K562 (cell line): ENCODE results near the gene ANKMY1. TPM values are rescaled to one million over a fixed set of nuclear protein-coding genes. Genes with fewer than 3 reads are reported as not detected.
A peak's percentile ranks its signal among the peaks of the same experiment; 100 is the strongest.

Experiments
- CC2D1A ChIP-seq: fragments of 450-650 bp; IDR thresholded peaks from 2 replicates; pipeline ENCODE4 v1.6.1; 2017; ENCODE audit warnings: mild to moderate bottlenecking
- CXXC5 ChIP-seq: fragments of 250-450 bp; sonication (Bioruptor Pico); IDR thresholded peaks from 2 replicates; pipeline ENCODE4 v1.8.0; 2022; ENCODE audit warnings: inconsistent platforms, mild to moderate bottlenecking, moderate library complexity
- ELF4 ChIP-seq: fragments of 450-650 bp; formaldehyde crosslinking; IDR thresholded peaks from 2 replicates; pipeline ENCODE4 v1.4.0; 2022; ENCODE audit warnings: missing genetic modification characterization
- HDAC1 ChIP-seq, 2 experiments: fragments of 450-650 bp; IDR thresholded peaks; 2 replicates each; pipeline ENCODE4 v1.6.1; 2016 to 2017; ENCODE audit warnings: inconsistent platforms in 1 of 2, mild to moderate bottlenecking in 1 of 2, moderate library complexity in 1 of 2
- LCOR ChIP-seq: sonication (generic); formaldehyde crosslinking; IDR thresholded peaks from 2 replicates; pipeline ENCODE4 v1.8.0; 2022; ENCODE audit warnings: mild to moderate bottlenecking, missing genetic modification reagents
- MTA1 ChIP-seq: fragments of 450-650 bp; IDR thresholded peaks from 2 replicates; pipeline ENCODE4 v1.6.1; 2017; ENCODE audit warnings: borderline replicate concordance
- NUFIP1 ChIP-seq: fragments of 450-650 bp; IDR thresholded peaks from 2 replicates; pipeline ENCODE4 v1.6.1; 2018; ENCODE audit not compliant: partially characterized antibody
- POLR3G ChIP-seq: IDR thresholded peaks from 2 replicates; pipeline ENCODE4 v1.6.1; 2011; ENCODE audit not compliant: insufficient read length, insufficient replicate concordance; ENCODE audit errors: extremely low read depth
- RUNX1 ChIP-seq: sonication (generic); IDR thresholded peaks from 2 replicates; pipeline ENCODE4 v1.6.1; 2016; ENCODE audit warnings: antibody characterized with exemption, low read depth
- SLC30A9 ChIP-seq: fragments of 250-450 bp; sonication (Bioruptor Pico); IDR thresholded peaks from 2 replicates; pipeline ENCODE4 v1.8.0; 2022; ENCODE audit warnings: mild to moderate bottlenecking, moderate library complexity
- SUPT5H ChIP-seq: fragments of 450-650 bp; IDR thresholded peaks from 2 replicates; pipeline ENCODE4 v1.6.1; 2016
- TAL1 ChIP-seq: fragments of 450-650 bp; IDR thresholded peaks from 2 replicates; pipeline ENCODE4 v1.6.1; 2016; ENCODE audit warnings: mild to moderate bottlenecking
- ZNF12 ChIP-seq: sonication (generic); formaldehyde crosslinking; IDR thresholded peaks from 2 replicates; pipeline ENCODE4 v1.4.0; 2020; ENCODE audit warnings: mild to moderate bottlenecking, missing genetic modification reagents
- ZNF77 ChIP-seq: fragments of 250-450 bp; sonication (Bioruptor Pico); IDR thresholded peaks from 2 replicates; pipeline ENCODE4 v1.5.0; 2020
- polyA plus RNA-seq, 8 experiments: library from polyadenylated mRNA; depleted of rRNA in 4 of 8; stranded (reverse) in 5 of 8; unstranded in 3 of 8; fragments of >200 nt; fragmentation: Nextera tagmentation in 2 of 8; fragmentation: Illumina TruSeq in 1 of 8; extraction: Ambion mirVana in 2 of 8; extraction: Trizol in 1 of 8; gene quantifications; 2 replicates each; pipeline versions ENCODE4 v1.2.1 to v1.2.3, GENCODE V29; 2011 to 2014; ENCODE audit warnings: inconsistent platforms in 1 of 8, missing spikeins in 1 of 8
- total RNA-seq, 7 experiments: library from RNA; depleted of rRNA in 6 of 7; stranded (reverse); fragments of >200 nt in 6 of 7; fragmentation: Illumina TruSeq in 2 of 7; extraction: Trizol in 2 of 7; gene quantifications; 2 replicates each; pipeline versions ENCODE4 v1.2.1 to v1.2.3, GENCODE V29; 2011 to 2021; ENCODE audit warnings: low replicate concordance in 1 of 7
- TF ChIP-seq, protein P1 (sequence below): sonication (generic); formaldehyde crosslinking; IDR thresholded peaks from 2 replicates; pipeline ENCODE4 v1.9.0; 2022; ENCODE audit warnings: mild to moderate bottlenecking, missing genetic modification reagents
- TF ChIP-seq, protein P2 (sequence below): fragments of 450-650 bp; conservative IDR thresholded peaks from 2 replicates; pipeline ENCODE4 v1.6.1; 2016; ENCODE audit warnings: missing genetic modification characterization, low read depth, mild to moderate bottlenecking, missing compliant biosample characterization, moderate library complexity
- TF ChIP-seq, protein P3 (sequence below): fragments of 250-450 bp; sonication (Bioruptor Pico); IDR thresholded peaks from 2 replicates; pipeline ENCODE4 v1.5.0; 2021; ENCODE audit warnings: mild to moderate bottlenecking, moderate library complexity
- TF ChIP-seq, protein P4 (sequence below), 3 experiments: fragments of 200-800 bp in 1 of 3; fragments of 250-450 bp in 1 of 3; fragments of 450-650 bp in 1 of 3; sonication (Bioruptor Pico) in 1 of 3; sonication (Bioruptor generic) in 1 of 3; formaldehyde crosslinking in 1 of 3; IDR thresholded peaks; 2 replicates each; pipeline versions ENCODE4 v1.6.1 to v1.8.0; 2016 to 2022; ENCODE audit warnings: mild to moderate bottlenecking in 2 of 3, missing genetic modification characterization in 2 of 3, missing compliant biosample characterization in 1 of 3, moderate library complexity in 1 of 3
- TF ChIP-seq, protein P5 (sequence below): sonication (generic); formaldehyde crosslinking; IDR thresholded peaks from 2 replicates; pipeline ENCODE4 v1.9.0; 2022; ENCODE audit warnings: mild to moderate bottlenecking, missing genetic modification reagents
- TF ChIP-seq, protein P6 (sequence below): fragments of 250-450 bp; sonication (Bioruptor Pico); IDR thresholded peaks from 2 replicates; pipeline ENCODE4 v1.8.0; 2022; ENCODE audit warnings: inconsistent platforms, mild to moderate bottlenecking, moderate library complexity, borderline replicate concordance

ANKMY1 gene
- total and polyA plus RNA-seq, 9 of the 15 experiments (the other 6 are each of a cell fraction or from before 2014, with no cell fraction given) = 0.75 to 15.1 (median 11.7) TPM

DNA sequence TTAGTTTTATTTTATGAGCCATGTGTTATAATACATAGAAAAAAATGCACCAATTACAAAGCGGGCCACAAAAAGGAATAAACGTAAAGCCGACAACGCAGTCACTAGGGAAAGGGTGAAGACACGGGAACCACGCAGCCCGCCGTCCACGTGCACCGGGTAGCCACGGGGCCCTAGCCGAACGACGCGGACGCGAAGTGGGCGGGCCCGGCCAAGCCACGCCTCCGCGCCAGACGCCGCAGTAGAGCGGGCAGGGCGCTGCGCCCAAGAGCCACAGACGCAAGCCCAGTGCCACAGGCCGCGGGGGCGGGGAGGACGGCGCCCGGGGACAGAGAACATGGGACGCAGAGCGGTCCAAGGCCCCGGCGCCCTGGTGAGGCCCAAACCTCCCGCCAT, 2.3 kb upstream of the ANKMY1 start, which contains the start of gene DUSP28 (continued):
- TF ChIP-seq, protein P1, sequence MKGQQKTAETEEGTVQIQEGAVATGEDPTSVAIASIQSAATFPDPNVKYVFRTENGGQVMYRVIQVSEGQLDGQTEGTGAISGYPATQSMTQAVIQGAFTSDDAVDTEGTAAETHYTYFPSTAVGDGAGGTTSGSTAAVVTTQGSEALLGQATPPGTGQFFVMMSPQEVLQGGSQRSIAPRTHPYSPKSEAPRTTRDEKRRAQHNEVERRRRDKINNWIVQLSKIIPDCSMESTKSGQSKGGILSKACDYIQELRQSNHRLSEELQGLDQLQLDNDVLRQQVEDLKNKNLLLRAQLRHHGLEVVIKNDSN (CRISPR knock-in tag) = peak; percentile 75
- TF ChIP-seq LCOR (CRISPR knock-in tag) = no peak
- TF ChIP-seq, protein P2, sequence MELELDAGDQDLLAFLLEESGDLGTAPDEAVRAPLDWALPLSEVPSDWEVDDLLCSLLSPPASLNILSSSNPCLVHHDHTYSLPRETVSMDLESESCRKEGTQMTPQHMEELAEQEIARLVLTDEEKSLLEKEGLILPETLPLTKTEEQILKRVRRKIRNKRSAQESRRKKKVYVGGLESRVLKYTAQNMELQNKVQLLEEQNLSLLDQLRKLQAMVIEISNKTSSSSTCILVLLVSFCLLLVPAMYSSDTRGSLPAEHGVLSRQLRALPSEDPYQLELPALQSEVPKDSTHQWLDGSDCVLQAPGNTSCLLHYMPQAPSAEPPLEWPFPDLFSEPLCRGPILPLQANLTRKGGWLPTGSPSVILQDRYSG (tag) = no peak
- no peak for TF ChIP-seq ZNF77 (CRISPR knock-in tag)
- TF ChIP-seq, protein P3, sequence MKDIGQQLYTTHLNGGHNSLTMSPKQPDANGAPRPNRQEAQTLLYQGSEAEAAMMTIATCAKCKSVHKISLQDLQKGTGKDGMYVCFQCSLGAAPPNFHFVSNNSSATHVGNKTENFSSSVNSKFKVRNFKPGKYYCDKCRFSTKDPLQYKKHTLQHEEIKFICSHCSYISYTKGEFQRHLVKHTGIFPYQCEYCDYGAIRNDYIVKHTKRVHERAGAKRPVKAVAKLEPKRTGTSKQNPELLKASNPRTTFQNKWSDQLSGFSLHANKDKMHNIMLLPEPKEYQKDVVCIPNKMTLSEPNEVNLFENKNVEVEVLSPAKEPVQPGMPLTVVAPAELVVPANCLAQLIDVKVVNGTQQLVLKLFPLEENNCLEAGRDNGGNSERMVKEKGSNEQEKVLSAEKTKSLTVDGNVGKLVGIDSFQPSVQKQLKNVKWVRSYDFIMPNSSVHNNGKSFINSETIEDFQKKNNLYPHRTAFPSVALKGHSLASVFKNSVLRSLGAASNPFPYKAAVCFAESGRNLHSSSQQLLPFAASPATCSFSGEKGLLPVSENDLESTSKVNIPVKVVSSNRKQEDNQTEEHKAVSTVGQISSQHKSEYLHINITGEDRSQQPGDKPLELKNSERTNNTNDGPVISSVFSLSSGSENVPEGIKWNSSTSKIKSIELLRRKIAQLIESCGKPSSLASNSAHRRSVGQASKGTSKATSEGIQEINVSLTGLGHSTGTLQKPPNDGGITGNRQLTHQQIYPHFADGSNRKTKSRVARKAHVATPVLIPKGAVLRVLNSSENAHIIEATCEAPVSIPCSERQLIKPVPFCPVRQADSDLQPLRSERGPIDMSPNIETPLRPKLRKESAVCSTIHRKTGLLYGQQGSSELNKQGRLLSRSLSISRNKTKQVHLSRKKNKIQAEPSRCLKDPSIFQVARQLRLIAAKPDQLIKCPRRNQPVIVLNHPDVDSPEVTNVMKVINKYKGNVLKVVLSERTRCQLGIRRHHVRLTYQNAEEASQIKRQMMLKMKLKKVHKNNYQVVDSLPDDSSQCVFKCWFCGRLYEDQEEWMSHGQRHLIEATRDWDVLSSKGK (CRISPR knock-in tag) = no peak
- no peak for TF ChIP-seq MTA1
- peak; percentile 77 for TF ChIP-seq CXXC5
- TF ChIP-seq CC2D1A = no peak
- TF ChIP-seq, protein P4, sequence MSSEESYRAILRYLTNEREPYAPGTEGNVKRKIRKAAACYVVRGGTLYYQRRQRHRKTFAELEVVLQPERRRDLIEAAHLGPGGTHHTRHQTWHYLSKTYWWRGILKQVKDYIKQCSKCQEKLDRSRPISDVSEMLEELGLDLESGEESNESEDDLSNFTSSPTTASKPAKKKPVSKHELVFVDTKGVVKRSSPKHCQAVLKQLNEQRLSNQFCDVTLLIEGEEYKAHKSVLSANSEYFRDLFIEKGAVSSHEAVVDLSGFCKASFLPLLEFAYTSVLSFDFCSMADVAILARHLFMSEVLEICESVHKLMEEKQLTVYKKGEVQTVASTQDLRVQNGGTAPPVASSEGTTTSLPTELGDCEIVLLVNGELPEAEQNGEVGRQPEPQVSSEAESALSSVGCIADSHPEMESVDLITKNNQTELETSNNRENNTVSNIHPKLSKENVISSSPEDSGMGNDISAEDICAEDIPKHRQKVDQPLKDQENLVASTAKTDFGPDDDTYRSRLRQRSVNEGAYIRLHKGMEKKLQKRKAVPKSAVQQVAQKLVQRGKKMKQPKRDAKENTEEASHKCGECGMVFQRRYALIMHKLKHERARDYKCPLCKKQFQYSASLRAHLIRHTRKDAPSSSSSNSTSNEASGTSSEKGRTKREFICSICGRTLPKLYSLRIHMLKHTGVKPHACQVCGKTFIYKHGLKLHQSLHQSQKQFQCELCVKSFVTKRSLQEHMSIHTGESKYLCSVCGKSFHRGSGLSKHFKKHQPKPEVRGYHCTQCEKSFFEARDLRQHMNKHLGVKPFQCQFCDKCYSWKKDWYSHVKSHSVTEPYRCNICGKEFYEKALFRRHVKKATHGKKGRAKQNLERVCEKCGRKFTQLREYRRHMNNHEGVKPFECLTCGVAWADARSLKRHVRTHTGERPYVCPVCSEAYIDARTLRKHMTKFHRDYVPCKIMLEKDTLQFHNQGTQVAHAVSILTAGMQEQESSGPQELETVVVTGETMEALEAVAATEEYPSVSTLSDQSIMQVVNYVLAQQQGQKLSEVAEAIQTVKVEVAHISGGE (CRISPR knock-in tag; IDR thresholded peaks at IDR 0.05) = no peak
- TF ChIP-seq ZNF12 (CRISPR knock-in tag) = no peak
- TF ChIP-seq NUFIP1 = no peak
- TF ChIP-seq, protein P5, sequence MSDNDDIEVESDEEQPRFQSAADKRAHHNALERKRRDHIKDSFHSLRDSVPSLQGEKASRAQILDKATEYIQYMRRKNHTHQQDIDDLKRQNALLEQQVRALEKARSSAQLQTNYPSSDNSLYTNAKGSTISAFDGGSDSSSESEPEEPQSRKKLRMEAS (CRISPR knock-in tag) = peak; percentile 94
- no peak for TF ChIP-seq RUNX1
- TF ChIP-seq SLC30A9 = no peak
- TF ChIP-seq TAL1 = no peak
- TF ChIP-seq SUPT5H = peak; percentile 75
- no peak for TF ChIP-seq POLR3G
- TF ChIP-seq, protein P6, sequence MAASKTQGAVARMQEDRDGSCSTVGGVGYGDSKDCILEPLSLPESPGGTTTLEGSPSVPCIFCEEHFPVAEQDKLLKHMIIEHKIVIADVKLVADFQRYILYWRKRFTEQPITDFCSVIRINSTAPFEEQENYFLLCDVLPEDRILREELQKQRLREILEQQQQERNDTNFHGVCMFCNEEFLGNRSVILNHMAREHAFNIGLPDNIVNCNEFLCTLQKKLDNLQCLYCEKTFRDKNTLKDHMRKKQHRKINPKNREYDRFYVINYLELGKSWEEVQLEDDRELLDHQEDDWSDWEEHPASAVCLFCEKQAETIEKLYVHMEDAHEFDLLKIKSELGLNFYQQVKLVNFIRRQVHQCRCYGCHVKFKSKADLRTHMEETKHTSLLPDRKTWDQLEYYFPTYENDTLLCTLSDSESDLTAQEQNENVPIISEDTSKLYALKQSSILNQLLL (CRISPR knock-in tag) = no peak
- TF ChIP-seq ELF4 (CRISPR knock-in tag) = no peak
- peak in 1 of 2 experiments; percentile 91; a peak in 2 of 4 replicates for TF ChIP-seq HDAC1 (IDR thresholded peaks at IDR 0.05)
